GM18511 (cell line): Measurements from ENCODE around the gene HDDC3.

ENCODE experiments used
- ATAC-seq: cut with Tn5 transposase; IDR thresholded peaks from one replicate; pipeline ENCODE4 v1.9.1; 2021; ENCODE audit warnings: mild to moderate bottlenecking, moderate library complexity; ENCODE audit not compliant: unreplicated experiment

The HDDC3 gene

GRCh38 chr15:90892498-90893174, 39.7 kb downstream of the HDDC3 start:
- no peak for ATAC-seq

DNA sequence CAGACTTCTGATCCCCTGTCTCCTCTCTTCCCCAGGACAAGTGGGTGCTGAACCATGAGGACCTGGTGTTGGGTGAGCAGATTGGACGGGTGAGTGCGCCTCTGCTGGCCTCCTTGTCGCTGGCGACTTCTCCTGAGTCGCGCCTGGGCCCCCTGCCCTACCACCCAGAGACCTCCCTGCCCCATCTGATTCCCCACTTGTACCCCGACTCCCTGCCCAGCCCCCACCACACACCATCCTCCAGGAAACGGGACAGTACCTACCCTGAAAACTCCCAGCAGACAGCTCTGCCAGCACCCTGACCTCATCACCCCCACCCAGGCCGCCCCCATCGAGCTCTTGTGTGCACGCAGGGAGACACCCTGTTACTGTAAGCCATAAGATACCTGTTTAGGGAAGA, 40.3 kb downstream of the HDDC3 start:
- no peak for ATAC-seq

GRCh38 chr15:90891346-90891949, 40.9 kb downstream of the HDDC3 start:
- ATAC-seq, result no peak

GRCh38 chr15:90890839-90891238, 41.5 kb downstream of the HDDC3 start:
- no peak for ATAC-seq

GRCh38 chr15:90889736-90890456, 42.5 kb downstream of the HDDC3 start:
- no peak for ATAC-seq

DNA sequence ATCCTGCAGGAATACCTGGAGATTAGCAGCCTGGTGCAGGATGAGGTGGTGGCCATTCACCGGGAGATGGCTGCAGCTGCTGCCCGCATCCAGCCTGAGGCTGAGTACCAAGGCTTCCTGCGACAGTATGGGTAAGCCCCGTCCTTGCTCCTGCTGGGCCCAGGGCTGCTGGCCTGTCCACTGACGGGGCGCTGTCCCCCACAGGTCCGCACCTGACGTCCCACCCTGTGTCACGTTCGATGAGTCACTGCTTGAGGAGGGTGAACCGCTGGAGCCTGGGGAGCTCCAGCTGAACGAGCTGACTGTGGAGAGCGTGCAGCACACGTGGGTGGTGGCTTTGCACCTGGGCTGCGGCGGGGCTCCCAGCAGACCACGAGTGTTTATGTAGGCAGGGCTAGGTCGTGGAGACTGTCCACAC, 43.0 kb downstream of the HDDC3 start:
- ATAC-seq, result no peak

DNA sequence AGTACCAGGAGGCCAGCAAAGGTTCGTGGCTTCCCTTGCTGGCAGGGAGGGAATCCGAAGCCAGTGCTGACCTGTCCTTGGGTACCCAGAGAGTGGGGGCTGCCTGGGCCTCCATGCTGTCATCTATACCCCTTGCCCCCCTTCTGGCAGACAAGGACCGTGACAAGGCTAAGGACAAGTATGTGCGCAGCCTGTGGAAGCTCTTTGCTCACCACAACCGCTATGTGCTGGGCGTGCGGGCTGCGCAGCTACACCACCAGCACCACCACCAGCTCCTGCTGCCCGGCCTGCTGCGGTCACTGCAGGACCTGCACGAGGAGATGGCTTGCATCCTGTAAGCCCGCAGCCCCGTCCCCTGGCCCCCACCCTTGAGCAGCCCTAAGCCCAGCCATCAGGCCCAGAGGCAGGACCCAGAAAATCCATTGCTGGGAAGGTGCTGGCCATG, 45.3 kb downstream of the HDDC3 start:
- ATAC-seq, result no peak

GRCh38 chr15:90886291-90886614, 46.1 kb downstream of the HDDC3 start:
- no peak for ATAC-seq

DNA sequence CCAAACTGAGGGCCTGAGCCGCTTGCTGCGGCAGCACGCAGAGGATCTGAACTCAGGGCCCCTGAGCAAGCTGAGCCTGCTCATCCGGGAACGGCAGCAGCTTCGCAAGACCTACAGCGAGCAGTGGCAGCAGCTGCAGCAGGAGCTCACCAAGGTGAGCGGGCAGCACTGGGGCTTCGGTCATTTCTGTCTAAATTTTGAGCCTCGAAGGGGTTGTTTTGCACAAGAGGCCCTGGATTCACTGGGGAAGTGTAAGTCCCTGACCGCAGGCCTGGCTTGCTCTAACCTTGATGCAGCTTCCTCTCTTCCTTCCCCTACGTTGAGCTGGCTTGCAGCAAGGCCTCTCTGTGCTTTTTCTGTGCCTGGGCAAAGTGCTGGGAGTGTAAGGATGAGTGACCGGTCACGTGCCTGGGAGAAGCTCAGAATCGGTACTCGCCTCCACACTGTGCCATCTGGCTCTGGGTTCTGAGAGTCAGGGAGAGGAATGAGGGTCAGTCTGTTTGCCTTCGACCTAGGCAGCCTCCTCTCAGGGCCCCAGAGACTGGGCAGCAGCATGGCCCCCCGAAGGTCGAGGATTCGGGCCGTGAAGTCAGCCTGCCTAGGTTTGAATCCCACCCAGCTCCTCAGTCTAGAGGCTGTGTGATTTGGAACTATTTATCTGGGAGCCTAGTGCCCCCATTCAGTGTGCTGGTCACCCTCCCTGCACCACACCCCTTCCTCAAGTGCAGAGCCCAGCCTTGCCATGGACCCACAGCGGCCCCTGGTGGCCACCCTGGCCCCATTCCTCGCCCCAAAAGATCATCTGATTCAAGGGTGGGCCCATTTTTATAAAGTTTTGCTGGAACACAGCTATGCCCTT, 46.7 kb downstream of the HDDC3 start:
- ATAC-seq, result peak; percentile 43

- no peak for ATAC-seq
Observed at GRCh38 chr15:90884719-90885431, 47.5 kb downstream of the HDDC3 start.

DNA sequence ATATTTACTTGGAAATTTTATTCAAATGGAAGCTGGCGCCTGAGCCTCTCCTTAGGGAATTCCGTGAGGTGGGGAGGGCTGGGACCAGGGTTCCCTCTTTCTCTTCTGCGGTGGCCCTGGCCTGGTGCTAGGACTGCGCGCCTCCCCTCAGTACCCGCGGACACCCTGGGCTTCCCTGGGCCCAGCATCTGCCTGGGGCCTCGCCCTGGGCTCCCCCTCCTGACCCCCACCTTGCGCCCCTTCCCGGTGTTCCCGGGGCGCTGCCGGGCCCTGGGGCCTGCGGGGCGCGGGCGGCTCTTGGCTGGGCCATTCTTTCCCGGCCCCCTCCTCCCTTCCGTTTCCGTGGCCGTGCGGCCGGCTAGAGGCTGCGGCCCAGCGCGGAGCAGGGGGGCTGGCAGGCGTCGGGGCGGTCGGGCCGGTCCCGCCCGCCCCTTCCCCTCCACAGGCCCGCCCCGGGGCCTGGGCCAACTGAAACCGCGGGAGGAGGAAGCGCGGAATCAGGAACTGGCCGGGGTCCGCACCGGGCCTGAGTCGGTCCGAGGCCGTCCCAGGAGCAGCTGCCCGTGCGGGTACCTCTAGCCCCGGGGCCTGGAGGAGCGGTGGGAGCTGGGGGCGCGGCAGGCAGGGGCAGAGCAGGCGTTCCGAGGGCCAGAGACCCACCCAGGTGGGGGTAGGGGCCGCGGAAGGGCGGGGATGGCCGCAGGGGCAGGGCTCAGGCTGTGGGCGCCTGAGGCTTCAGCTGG, 48.2 kb downstream of the HDDC3 start, which contains the start of gene FES:
Gene FES, plus strand, starts transcription at position 529 of the 743 bp plus-strand sequence. CDS start 542 bp downstream, outside the sequence.
- ATAC-seq, result no peak

DNA sequence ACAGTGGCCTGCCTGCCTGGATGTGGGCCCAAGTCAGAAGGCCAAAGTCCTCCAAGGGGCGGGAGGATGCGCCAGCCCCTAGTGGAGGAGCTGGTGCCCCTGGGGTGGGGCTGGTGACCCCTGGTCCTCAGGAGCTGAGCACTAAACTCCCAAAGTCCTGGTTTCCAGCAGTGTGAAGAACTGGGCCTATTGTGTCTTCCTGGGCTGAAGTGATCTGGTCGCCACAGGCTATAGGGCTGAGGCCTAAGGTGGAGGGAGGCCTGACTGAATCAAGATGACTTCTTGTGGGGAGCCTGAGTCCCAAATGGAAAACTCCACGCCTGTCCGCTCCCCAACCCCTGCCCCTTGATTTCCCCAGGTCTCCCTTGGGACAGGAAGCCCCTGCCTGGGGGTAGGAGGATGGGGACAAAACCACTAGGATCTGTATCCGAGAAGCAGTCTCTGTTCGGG, 48.8 kb downstream of the HDDC3 start:
- no peak for ATAC-seq

- ATAC-seq, result no peak
Observed at GRCh38 chr15:90882781-90883525, 49.4 kb downstream of the HDDC3 start.

DNA sequence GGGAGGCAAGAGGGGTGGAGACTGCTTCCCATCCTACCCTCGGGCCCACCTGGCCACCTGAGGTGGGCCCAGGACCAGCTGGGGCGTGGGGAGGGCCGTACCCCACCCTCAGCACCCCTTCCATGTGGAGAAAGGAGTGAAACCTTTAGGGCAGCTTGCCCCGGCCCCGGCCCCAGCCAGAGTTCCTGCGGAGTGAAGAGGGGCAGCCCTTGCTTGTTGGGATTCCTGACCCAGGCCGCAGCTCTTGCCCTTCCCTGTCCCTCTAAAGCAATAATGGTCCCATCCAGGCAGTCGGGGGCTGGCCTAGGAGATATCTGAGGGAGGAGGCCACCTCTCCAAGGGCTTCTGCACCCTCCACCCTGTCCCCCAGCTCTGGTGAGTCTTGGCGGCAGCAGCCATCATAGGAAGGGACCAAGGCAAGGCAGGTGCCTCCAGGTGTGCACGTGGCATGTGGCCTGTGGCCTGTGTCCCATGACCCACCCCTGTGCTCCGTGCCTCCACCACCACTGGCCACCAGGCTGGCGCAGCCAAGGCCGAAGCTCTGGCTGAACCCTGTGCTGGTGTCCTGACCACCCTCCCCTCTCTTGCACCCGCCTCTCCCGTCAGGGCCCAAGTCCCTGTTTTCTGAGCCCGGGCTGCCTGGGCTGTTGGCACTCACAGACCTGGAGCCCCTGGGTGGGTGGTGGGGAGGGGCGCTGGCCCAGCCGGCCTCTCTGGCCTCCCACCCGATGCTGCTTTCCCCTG, 50.2 kb downstream of the HDDC3 start:
- ATAC-seq, result no peak

- ATAC-seq, result no peak
Observed at GRCh38 chr15:90881181-90881977, 51.0 kb downstream of the HDDC3 start.

GRCh38 chr15:90880381-90881145, 51.8 kb downstream of the HDDC3 start:
- ATAC-seq, result no peak
